HG03378 (cell line): Measurements from ENCODE around the gene ASTN2.

Experiments used
- ATAC-seq: cut with Tn5 transposase; IDR thresholded peaks from one replicate; pipeline ENCODE4 v1.9.1; 2021; ENCODE audit warnings: mild to moderate bottlenecking, moderate library complexity; ENCODE audit not compliant: unreplicated experiment

Gene ASTN2

GRCh38 chr9:117180896-117181445 is 233.9 kb downstream of the ASTN2 start:
- ATAC-seq: no peak

GRCh38 chr9:117178596-117179375 is 236.1 kb downstream of the ASTN2 start:
- ATAC-seq: no peak

DNA sequence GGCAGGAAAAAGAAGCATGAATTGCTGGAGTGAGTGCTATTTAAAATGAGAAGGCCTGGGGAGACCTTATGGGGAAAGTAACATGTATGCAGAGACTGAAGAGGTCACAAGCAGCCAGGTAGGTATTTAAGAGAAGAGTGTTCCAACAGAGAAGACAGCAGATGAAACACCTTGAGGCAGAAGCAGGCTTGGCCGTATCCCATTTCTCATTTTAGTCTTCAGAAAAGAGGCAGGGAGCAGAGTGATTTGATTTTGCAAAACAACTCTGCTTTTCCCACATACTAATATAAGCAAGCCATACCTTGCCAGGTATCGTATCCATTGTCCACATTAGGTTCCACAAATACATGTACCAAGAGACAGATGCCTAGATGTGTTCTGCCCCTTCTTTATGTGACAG is 244.3 kb downstream of the ASTN2 start:
- ATAC-seq: no peak

- no peak for ATAC-seq
These were observed 245.7 kb downstream of the ASTN2 start for GRCh38 chr9:117169089-117169621.

GRCh38 chr9:117164512-117164911 is 250.3 kb downstream of the ASTN2 start:
- no peak for ATAC-seq

- ATAC-seq: no peak
These were observed 254.6 kb downstream of the ASTN2 start for GRCh38 chr9:117160254-117160653.

GRCh38 chr9:117156771-117157535 is 257.9 kb downstream of the ASTN2 start:
- no peak for ATAC-seq

GRCh38 chr9:117156144-117156688 is 258.6 kb downstream of the ASTN2 start:
- no peak for ATAC-seq

GRCh38 chr9:117153021-117153420 is 261.8 kb downstream of the ASTN2 start:
- no peak for ATAC-seq

DNA sequence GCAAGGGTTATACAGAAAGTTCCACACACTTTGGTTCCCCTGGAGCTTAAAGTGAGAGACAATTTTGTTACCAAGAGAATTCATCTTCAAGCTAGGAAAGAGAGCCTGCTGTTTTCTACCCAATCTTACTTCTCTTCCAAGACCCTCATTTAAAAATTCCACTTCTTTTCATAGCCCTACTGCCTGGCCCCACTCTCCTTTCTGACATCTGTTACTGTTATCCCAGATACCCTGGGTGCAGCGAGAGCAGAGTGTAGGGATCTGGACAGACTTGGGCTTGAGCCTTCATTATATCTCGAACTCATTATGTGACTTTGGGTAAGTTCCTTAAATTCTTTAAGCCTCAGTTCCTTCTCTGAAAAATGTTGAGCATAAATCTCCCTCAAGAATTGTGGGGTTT is 263.1 kb downstream of the ASTN2 start:
- ATAC-seq: no peak

- ATAC-seq: no peak
These were observed 264.9 kb downstream of the ASTN2 start for GRCh38 chr9:117149996-117150395.

GRCh38 chr9:117145811-117146490 is 268.9 kb downstream of the ASTN2 start:
- no peak for ATAC-seq

DNA sequence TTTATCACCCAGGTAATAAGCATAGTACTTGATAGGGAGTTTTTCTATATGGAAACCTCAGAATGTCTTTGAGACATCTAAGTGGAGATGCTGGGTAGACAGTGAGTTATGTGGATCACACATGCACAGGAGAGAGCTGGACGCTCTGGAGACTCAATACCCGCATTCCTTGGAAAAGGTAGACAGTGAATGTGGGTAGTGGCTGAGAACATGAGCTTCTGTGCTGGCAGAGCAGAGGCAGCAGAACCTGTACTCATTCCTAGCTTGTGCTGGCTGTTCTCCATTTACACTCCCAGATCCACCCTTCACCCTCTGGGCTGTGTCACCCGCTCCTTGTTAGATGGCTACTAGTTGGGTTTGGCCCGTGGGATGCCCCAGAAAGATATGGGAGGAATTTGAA is 269.8 kb downstream of the ASTN2 start:
- ATAC-seq: no peak

DNA sequence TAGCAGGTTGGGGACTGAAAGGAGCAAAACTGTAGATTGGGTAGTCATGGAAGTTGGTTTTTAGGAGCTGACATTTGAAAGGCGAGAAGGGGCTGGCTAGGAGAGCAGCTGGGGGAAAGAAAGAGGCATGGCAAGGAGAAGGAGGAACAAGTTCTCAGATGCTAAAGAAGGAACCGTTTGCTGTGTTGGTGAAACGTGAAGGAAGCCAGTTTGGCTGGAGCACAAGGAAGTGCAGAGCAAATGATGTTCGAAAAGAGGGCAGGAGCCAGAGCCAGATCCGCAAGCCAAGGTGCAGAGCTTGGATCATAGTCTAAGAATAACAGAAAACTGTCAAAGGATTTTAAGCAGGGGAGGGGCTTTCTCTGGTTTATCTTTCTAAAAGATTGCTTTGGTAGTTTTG is 276.6 kb downstream of the ASTN2 start:
- no peak for ATAC-seq

DNA sequence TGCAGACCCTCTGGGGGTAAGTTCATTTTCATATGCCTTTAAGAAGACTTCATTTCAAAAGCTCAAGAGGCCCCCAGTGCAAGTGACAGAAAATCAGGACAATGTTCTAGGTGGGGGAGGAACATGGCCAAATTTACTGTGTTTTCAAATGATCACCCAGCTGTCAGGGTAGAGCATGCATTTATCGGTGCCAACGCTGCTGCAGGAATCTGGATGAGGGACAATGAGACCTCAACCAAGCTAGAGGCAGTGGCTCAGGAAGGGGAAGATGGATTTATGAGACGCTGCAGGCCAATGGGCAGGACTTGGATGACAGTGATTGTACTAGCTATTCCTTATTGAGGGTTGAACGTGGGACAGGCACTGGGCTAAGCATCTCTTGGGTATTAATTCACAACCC is 278.4 kb downstream of the ASTN2 start:
- no peak for ATAC-seq

GRCh38 chr9:117135501-117136098 is 279.3 kb downstream of the ASTN2 start:
- no peak for ATAC-seq

DNA sequence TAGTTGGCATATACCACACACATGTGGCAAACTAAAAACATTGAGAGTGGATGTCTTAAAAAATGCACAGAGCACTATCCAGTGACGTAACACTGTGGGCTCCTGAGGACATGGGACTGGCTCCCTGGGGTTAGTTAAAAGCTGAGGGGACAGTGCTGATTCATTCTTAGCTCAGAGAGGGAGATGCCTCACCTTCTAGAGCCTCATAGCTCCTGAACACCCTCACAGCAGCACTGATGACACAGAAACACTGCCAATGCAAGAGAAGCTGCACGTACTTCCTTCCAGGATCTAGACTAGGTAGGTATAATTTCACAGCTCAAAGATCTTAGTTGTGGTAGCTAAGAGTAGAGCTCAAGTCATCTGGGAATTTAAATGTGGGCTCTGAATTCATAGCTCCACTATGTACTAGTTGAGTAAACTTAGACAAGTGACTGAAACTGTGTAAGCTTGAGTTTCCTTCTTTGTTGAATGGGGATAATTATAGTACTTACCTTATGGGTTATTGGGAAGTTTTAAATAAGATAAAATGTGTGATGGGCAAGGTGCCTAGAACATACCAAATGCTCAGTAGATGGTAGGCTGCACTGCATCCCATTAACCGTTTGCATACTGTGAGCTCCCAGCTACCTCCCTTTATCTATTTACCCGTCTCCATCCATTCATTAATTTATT is 279.9 kb downstream of the ASTN2 start:
- ATAC-seq: no peak

DNA sequence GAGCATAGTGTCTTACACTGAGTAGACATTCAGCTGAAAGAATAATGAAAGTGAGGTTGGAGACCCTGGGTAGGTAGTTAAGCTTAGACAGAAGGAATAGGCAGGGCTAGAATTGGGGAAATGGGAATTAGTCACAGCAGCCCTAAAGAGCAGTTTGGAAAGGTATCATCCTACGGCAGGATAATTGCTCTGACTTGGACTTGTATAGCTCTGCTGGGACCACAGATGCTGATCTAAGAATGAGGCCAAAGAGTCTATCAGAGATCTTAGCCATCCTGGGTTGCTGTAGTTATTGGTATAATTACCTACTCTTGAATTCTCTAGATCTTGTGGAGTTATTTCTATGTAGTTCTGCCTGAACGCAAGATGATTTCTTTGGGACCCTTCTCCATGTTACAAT is 288.0 kb downstream of the ASTN2 start:
- ATAC-seq: no peak

GRCh38 chr9:117125531-117125930 is 289.3 kb downstream of the ASTN2 start:
- ATAC-seq: no peak

DNA sequence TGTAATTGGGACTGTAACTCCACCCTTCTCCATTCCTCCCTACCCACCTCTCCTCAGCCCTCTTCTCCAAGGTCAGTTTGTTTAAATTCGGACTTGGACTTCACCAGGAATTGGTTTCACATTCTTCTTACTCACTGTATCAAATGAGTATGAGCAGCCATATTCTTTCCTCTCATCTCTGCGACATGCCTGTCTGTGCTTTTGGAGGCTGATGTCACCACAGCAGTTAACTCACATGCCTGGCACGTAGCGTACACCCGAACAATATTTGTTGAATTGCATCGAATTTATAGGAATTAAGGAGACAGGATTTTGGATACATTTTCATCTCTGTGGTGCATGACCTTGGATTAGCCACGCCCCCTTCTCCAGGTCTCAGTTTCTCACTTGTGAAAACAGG is 291.1 kb downstream of the ASTN2 start:
- no peak for ATAC-seq
